Panc1 (cell line): ENCODE measurements around the gene WWOX.

Source experiments
- POLR2AphosphoS5 ChIP-seq: IDR thresholded peaks from 2 replicates; pipeline ENCODE4 v1.6.1; 2012; ENCODE audit warnings: mild to moderate bottlenecking, low read depth, low read length, moderate library complexity
- REST ChIP-seq, 2 experiments: IDR thresholded peaks; 2 replicates each; pipeline ENCODE4 v1.6.1; 2011 to 2012; ENCODE audit warnings: low read depth in 2 of 2, control low read depth in 1 of 2, low read length in 1 of 2, mild to moderate bottlenecking in 1 of 2, moderate library complexity in 1 of 2; ENCODE audit not compliant: insufficient read depth in 1 of 2
- TCF7L2 ChIP-seq: IDR thresholded peaks from 2 replicates; pipeline ENCODE4 v1.6.1; 2011; ENCODE audit warnings: mild to moderate bottlenecking, low read depth, low read length, inconsistent platforms
- TF ChIP-seq, protein P1 (sequence below): fragments of 450-650 bp; IDR thresholded peaks from 2 replicates; pipeline ENCODE4 v1.5.1; 2017; ENCODE audit warnings: mild to moderate bottlenecking

DNA sequence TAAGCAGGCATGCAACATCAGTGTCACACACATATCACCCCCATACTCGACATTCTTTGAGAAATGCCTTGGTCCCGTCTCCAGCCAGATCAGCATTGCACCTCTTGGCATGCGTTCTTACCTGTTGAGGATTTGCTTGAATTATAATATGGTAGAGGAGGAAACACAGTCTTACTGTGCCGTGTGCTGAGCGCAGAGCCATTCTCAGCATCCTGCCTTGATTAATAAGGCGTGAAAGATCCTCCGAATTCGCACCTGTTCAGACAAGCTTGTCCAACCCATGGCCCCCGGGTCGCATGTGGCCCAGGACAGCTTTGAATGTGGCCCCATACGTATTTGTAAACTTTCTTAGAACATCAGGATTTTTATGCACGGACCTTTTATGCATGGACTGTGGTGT lies 408.1 kb downstream of the WWOX start:
- TF ChIP-seq, protein P1, sequence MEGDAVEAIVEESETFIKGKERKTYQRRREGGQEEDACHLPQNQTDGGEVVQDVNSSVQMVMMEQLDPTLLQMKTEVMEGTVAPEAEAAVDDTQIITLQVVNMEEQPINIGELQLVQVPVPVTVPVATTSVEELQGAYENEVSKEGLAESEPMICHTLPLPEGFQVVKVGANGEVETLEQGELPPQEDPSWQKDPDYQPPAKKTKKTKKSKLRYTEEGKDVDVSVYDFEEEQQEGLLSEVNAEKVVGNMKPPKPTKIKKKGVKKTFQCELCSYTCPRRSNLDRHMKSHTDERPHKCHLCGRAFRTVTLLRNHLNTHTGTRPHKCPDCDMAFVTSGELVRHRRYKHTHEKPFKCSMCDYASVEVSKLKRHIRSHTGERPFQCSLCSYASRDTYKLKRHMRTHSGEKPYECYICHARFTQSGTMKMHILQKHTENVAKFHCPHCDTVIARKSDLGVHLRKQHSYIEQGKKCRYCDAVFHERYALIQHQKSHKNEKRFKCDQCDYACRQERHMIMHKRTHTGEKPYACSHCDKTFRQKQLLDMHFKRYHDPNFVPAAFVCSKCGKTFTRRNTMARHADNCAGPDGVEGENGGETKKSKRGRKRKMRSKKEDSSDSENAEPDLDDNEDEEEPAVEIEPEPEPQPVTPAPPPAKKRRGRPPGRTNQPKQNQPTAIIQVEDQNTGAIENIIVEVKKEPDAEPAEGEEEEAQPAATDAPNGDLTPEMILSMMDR = no peak
- no peak for TF ChIP-seq REST (IDR thresholded peaks at IDR 0.05; ENCODE audit: insufficient read depth in 1 of 2, low read depth in 2 of 2, low read length in 1 of 2)
- no peak for TF ChIP-seq POLR2AphosphoS5
- no peak for TF ChIP-seq TCF7L2
